ENCODE measurements around the gene HTR3D. TPM values are rescaled to one million over a fixed set of nuclear protein-coding genes. Genes with fewer than 3 reads are reported as not detected.
A peak's percentile ranks its signal among the peaks of the same experiment; 100 is the strongest.

The HTR3D gene
- total and polyA plus RNA-seq, 2 of the 13 experiments (the other 11 are each of a cell fraction or from before 2014, with no cell fraction given) = not detected

DNA sequence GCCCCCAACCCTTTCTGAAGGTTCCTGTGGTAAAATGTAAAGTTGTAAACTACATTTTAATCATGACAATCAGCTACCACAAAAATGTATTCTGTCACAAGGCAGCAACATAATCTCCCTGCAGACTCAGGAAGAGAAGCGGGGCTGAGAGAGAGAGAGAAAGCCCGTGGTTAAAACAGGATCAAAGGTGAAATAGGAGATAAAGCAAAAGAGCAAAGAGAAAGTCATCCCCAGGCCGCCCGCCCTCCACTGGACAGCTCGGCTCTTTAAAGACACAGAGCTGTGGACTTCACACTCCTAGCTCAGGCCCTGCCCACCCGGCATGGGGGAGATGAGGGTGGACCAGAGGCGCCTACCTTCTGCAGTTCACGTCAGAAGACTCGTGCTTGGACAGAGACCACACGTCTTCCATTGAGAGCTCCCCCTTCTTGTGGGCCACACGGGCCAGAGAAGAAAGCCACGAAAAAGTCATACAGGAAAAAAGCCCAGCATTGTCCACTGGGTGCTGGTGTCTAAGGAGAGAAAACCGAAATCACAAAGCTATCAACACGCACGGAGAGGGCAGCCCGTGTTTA lies 43.2 kb upstream of the HTR3D start (continued):
- TF ChIP-seq TARDBP (CRISPR knock-in tag; IDR thresholded peaks at IDR 0.05) (peak; percentile 79), ZNF282 (IDR thresholded peaks at IDR 0.05; ENCODE audit: partially characterized antibody) (no peak), ZNF432 (CRISPR knock-in tag; IDR thresholded peaks at IDR 0.05; ENCODE audit: borderline replicate concordance) (no peak), MYC (CRISPR knock-in tag; IDR thresholded peaks at IDR 0.05; ENCODE audit: borderline replicate concordance) (peak; percentile 63; the same call in 1 of the 2 replicates), ZNF350 (CRISPR knock-in tag; IDR thresholded peaks at IDR 0.05; ENCODE audit: borderline replicate concordance, low read depth) (peak; percentile 59), NKX3-1 (CRISPR knock-in tag; IDR thresholded peaks at IDR 0.05) (no peak), ZNF354B (CRISPR knock-in tag; IDR thresholded peaks at IDR 0.05) (no peak), TP53 (CRISPR knock-in tag; conservative IDR thresholded peaks at IDR 0.05) (no peak), CBX1 (IDR thresholded peaks at IDR 0.05; ENCODE audit: low read depth) (no peak), ZNF12 (CRISPR knock-in tag; IDR thresholded peaks at IDR 0.05) (peak; percentile 14; the same call in 1 of the 2 replicates), GATA4 (IDR thresholded peaks at IDR 0.05; ENCODE audit: borderline replicate concordance, low read depth) (0 out of 2 replicates have a peak, but pooled peaks have one; percentile 36), ZNF367 (CRISPR knock-in tag; IDR thresholded peaks at IDR 0.05; ENCODE audit: borderline replicate concordance) (no peak), ADNP (CRISPR knock-in tag; IDR thresholded peaks at IDR 0.05) (no peak), SAP130 (CRISPR knock-in tag; IDR thresholded peaks at IDR 0.05; ENCODE audit: low read depth) (peak; percentile 83), ZNF124 (CRISPR knock-in tag; IDR thresholded peaks at IDR 0.05) (0 out of 2 replicates have a peak, but pooled peaks have one; percentile 49), NFRKB (IDR thresholded peaks at IDR 0.05) (no peak), ETV5 (CRISPR knock-in tag; IDR thresholded peaks at IDR 0.05; ENCODE audit: borderline replicate concordance) (peak; percentile 33; the same call in 1 of the 2 replicates), KDM6A (CRISPR knock-in tag; IDR thresholded peaks at IDR 0.05; ENCODE audit: low read depth) (peak; percentile 74), ZNF768 (CRISPR knock-in tag; IDR thresholded peaks at IDR 0.05) (0 out of 2 replicates have a peak, but pooled peaks have one; percentile 17), ZFP62 (CRISPR knock-in tag; IDR thresholded peaks at IDR 0.05) (no peak), ZNF460 (CRISPR knock-in tag; IDR thresholded peaks at IDR 0.05; ENCODE audit: borderline replicate concordance) (no peak), STAG1 (CRISPR knock-in tag; IDR thresholded peaks at IDR 0.05) (peak; percentile 24; the same call in 1 of the 2 replicates), MAFF (IDR thresholded peaks at IDR 0.05; ENCODE audit: low read depth, low read length) (no peak), ZSCAN21 (CRISPR knock-in tag; IDR thresholded peaks at IDR 0.05; ENCODE audit: borderline replicate concordance) (no peak)
- TF ChIP-seq, protein P1, sequence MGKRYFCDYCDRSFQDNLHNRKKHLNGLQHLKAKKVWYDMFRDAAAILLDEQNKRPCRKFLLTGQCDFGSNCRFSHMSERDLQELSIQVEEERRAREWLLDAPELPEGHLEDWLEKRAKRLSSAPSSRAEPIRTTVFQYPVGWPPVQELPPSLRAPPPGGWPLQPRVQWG (CRISPR knock-in tag; IDR thresholded peaks at IDR 0.05; ENCODE audit: borderline replicate concordance, low read depth) = no peak
- TF ChIP-seq, protein P2, sequence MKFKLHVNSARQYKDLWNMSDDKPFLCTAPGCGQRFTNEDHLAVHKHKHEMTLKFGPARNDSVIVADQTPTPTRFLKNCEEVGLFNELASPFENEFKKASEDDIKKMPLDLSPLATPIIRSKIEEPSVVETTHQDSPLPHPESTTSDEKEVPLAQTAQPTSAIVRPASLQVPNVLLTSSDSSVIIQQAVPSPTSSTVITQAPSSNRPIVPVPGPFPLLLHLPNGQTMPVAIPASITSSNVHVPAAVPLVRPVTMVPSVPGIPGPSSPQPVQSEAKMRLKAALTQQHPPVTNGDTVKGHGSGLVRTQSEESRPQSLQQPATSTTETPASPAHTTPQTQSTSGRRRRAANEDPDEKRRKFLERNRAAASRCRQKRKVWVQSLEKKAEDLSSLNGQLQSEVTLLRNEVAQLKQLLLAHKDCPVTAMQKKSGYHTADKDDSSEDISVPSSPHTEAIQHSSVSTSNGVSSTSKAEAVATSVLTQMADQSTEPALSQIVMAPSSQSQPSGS (CRISPR knock-in tag; IDR thresholded peaks at IDR 0.05) = peak; percentile 60; the same call in 1 of the 2 replicates
- TF ChIP-seq, protein P3, sequence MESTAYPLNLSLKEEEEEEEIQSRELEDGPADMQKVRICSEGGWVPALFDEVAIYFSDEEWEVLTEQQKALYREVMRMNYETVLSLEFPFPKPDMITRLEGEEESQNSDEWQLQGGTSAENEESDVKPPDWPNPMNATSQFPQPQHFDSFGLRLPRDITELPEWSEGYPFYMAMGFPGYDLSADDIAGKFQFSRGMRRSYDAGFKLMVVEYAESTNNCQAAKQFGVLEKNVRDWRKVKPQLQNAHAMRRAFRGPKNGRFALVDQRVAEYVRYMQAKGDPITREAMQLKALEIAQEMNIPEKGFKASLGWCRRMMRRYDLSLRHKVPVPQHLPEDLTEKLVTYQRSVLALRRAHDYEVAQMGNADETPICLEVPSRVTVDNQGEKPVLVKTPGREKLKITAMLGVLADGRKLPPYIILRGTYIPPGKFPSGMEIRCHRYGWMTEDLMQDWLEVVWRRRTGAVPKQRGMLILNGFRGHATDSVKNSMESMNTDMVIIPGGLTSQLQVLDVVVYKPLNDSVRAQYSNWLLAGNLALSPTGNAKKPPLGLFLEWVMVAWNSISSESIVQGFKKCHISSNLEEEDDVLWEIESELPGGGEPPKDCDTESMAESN (CRISPR knock-in tag; conservative IDR thresholded peaks at IDR 0.05) = peak; percentile 73; the same call in 1 of the 2 replicates
- TF ChIP-seq, protein P4, sequence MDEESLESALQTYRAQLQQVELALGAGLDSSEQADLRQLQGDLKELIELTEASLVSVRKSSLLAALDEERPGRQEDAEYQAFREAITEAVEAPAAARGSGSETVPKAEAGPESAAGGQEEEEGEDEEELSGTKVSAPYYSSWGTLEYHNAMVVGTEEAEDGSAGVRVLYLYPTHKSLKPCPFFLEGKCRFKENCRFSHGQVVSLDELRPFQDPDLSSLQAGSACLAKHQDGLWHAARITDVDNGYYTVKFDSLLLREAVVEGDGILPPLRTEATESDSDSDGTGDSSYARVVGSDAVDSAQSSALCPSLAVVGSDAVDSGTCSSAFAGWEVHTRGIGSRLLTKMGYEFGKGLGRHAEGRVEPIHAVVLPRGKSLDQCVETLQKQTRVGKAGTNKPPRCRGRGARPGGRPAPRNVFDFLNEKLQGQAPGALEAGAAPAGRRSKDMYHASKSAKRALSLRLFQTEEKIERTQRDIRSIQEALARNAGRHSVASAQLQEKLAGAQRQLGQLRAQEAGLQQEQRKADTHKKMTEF (CRISPR knock-in tag; IDR thresholded peaks at IDR 0.05) = peak; percentile 73

Data from HepG2 (cell line).